Raji (cell line): ENCODE results near the gene MAGI2.

Source experiments
- POLR2A ChIP-seq: IDR thresholded peaks from 2 replicates; pipeline ENCODE4 v1.6.1; 2011; ENCODE audit warnings: low read depth, low read length, control low read depth; ENCODE audit not compliant: insufficient read depth

MAGI2 gene

GRCh38 chr7:78493401-78493800 is 960.1 kb downstream of the MAGI2 start:
- no peak for TF ChIP-seq POLR2A

- TF ChIP-seq POLR2A, result no peak
Observed at GRCh38 chr7:78492146-78492545, 961.3 kb downstream of the MAGI2 start.

GRCh38 chr7:78490524-78490923 is 962.9 kb downstream of the MAGI2 start:
- no peak for TF ChIP-seq POLR2A

GRCh38 chr7:78489476-78490240 is 963.8 kb downstream of the MAGI2 start:
- no peak for TF ChIP-seq POLR2A

- no peak for TF ChIP-seq POLR2A
Observed at GRCh38 chr7:78487464-78487863, 966.0 kb downstream of the MAGI2 start.

GRCh38 chr7:78479348-78479747 is 974.1 kb downstream of the MAGI2 start:
- TF ChIP-seq POLR2A, result no peak

- no peak for TF ChIP-seq POLR2A
Observed at GRCh38 chr7:78476851-78477405, 976.5 kb downstream of the MAGI2 start.

- no peak for TF ChIP-seq POLR2A
Observed at GRCh38 chr7:78473571-78474301, 979.7 kb downstream of the MAGI2 start.

- TF ChIP-seq POLR2A, result no peak
Observed at GRCh38 chr7:78473021-78473420, 980.4 kb downstream of the MAGI2 start.

GRCh38 chr7:78472519-78472918 is 980.9 kb downstream of the MAGI2 start:
- TF ChIP-seq POLR2A, result no peak

GRCh38 chr7:78465894-78466293 is 987.6 kb downstream of the MAGI2 start:
- TF ChIP-seq POLR2A, result no peak

- no peak for TF ChIP-seq POLR2A
Observed at GRCh38 chr7:78463039-78463438, 990.4 kb downstream of the MAGI2 start.

- TF ChIP-seq POLR2A, result no peak
Observed at GRCh38 chr7:78450706-78451105, 1002.8 kb downstream of the MAGI2 start.

GRCh38 chr7:78448911-78449310 is 1004.6 kb downstream of the MAGI2 start:
- no peak for TF ChIP-seq POLR2A

- no peak for TF ChIP-seq POLR2A
Observed at GRCh38 chr7:78444267-78444666, 1009.2 kb downstream of the MAGI2 start.

- no peak for TF ChIP-seq POLR2A
Observed at GRCh38 chr7:78443811-78444210, 1009.7 kb downstream of the MAGI2 start.

- TF ChIP-seq POLR2A, result no peak
Observed at GRCh38 chr7:78441737-78442136, 1011.7 kb downstream of the MAGI2 start.

GRCh38 chr7:78438433-78438832 is 1015.0 kb downstream of the MAGI2 start:
- no peak for TF ChIP-seq POLR2A
